Panc1 (cell line): ENCODE measurements around the gene AHCY. TPM values are rescaled to one million over a fixed set of nuclear protein-coding genes. Genes with fewer than 3 reads are reported as not detected.

ENCODE experiments used
- ATAC-seq: fragments of 200-7000 bp; cut with Tn5 transposase; 2 replicates; pipeline ENCODE4 v1.9.1; 2020; ENCODE audit warnings: mild to moderate bottlenecking, moderate library complexity
- BruUV-seq: library from RNA; stranded (reverse); fragments of 400-500 nt; replicated peaks from 2 replicates; lab custom pipeline; 2021; lab: Mats Ljungman, UMichigan
- CTCF ChIA-PET: fragments of 300-600 bp; sonication (Branson Sonifier 250); formaldehyde crosslinking; loops from one replicate; lab custom pipeline; 2022; ENCODE audit warnings: antibody characterized with exemption; lab: Charles Lee
- POLR2A ChIA-PET: fragments of 300-600 bp; sonication (Branson Sonifier 250); formaldehyde crosslinking; loops from one replicate; lab custom pipeline; 2022; ENCODE audit warnings: antibody characterized with exemption; lab: Charles Lee
- DNase-seq: peaks from one replicate; pipeline ENCODE4 v3.0.0-alpha.2; 2010; ENCODE audit warnings: low read depth, low spot score
- H3K27ac ChIP-seq: 2 replicates; pipeline ENCODE4 v1.5.1; 2011; ENCODE audit warnings: mild to moderate bottlenecking, low read length, inconsistent platforms
- H3K27me3 ChIP-seq: fragments of 200-500 bp; sonication (Bioruptor generic); 2 replicates; pipeline ENCODE4 v1.6.0; 2014; ENCODE audit warnings: low read length, inconsistent platforms; ENCODE audit not compliant: control insufficient read depth, insufficient read depth
- H3K36me3 ChIP-seq: fragments of 200-500 bp; sonication (Bioruptor generic); 2 replicates; pipeline ENCODE4 v1.5.1; 2014; ENCODE audit warnings: inconsistent platforms, mild to moderate bottlenecking, low read length, moderate library complexity; ENCODE audit not compliant: control insufficient read depth, insufficient read depth
- H3K4me1 ChIP-seq: 2 replicates; pipeline ENCODE4 v1.5.1; 2011; ENCODE audit warnings: inconsistent platforms, mild to moderate bottlenecking, low read length, moderate library complexity; ENCODE audit not compliant: control insufficient read depth, insufficient read depth
- H3K4me3 ChIP-seq, 2 experiments: 2 replicates each; pipeline ENCODE4 v1.5.1; 2011 to 2012; ENCODE audit warnings: low read depth in 2 of 2, low read length in 2 of 2, mild to moderate bottlenecking in 2 of 2, inconsistent platforms in 1 of 2, moderate library complexity in 1 of 2
- H3K9me3 ChIP-seq: fragments of 200-500 bp; sonication (Bioruptor generic); 2 replicates; pipeline ENCODE4 v1.5.1; 2014; ENCODE audit warnings: low read depth, mild to moderate bottlenecking, inconsistent platforms, low read length, moderate library complexity; ENCODE audit not compliant: control insufficient read depth, insufficient read depth
- POLR2AphosphoS5 ChIP-seq: IDR thresholded peaks from 2 replicates; pipeline ENCODE4 v1.6.1; 2012; ENCODE audit warnings: mild to moderate bottlenecking, low read depth, low read length, moderate library complexity
- SIN3A ChIP-seq: IDR thresholded peaks from 2 replicates; pipeline ENCODE4 v1.6.1; 2012; ENCODE audit warnings: low read depth, mild to moderate bottlenecking, low read length, moderate library complexity, borderline replicate concordance; ENCODE audit not compliant: insufficient read depth
- TCF7L2 ChIP-seq: IDR thresholded peaks from 2 replicates; pipeline ENCODE4 v1.6.1; 2011; ENCODE audit warnings: mild to moderate bottlenecking, low read depth, low read length, inconsistent platforms
- in situ Hi-C: cut with HindIII; loops from 2 replicates; pipeline ENCODE4 v1.10.0; 2016; ENCODE audit warnings: low sequenced_read_pairs, low pct_unique_long_range_greater_than_20kb
- intact Hi-C: fragments of 100-400 bp; cut with micrococcal nuclease; formaldehyde crosslinking; loops from one replicate; pipeline ENCODE4 v1.10.0; 2022; ENCODE audit not compliant: unreplicated experiment
- total RNA-seq: library from RNA; stranded (reverse); gene quantifications from one replicate; pipeline ENCODE4 v1.2.1, GENCODE V29; 2021; ENCODE audit not compliant: unreplicated experiment
- TF ChIP-seq, protein P1 (sequence below): fragments of 450-650 bp; IDR thresholded peaks from 2 replicates; pipeline ENCODE4 v1.5.1; 2017; ENCODE audit warnings: mild to moderate bottlenecking
- TF ChIP-seq, protein P2 (sequence below), 2 experiments: IDR thresholded peaks; 2 replicates each; pipeline ENCODE4 v1.6.1; 2011 to 2012; ENCODE audit warnings: low read depth in 2 of 2, control low read depth in 1 of 2, low read length in 1 of 2, mild to moderate bottlenecking in 1 of 2, moderate library complexity in 1 of 2; ENCODE audit not compliant: insufficient read depth in 1 of 2

The AHCY gene
- total RNA-seq, 1 experiment from 2014 or later: 171 TPM

GRCh38 chr20:34237942-34238341 is 65.2 kb downstream of the AHCY start:
- H3K9me3 ChIP-seq: no peaks in the 10 kb centered on the region
- H3K27me3 ChIP-seq: peaks cover 10% of the 10 kb centered on the region; the same call in 1 of the 2 replicates
- TF ChIP-seq, protein P1, sequence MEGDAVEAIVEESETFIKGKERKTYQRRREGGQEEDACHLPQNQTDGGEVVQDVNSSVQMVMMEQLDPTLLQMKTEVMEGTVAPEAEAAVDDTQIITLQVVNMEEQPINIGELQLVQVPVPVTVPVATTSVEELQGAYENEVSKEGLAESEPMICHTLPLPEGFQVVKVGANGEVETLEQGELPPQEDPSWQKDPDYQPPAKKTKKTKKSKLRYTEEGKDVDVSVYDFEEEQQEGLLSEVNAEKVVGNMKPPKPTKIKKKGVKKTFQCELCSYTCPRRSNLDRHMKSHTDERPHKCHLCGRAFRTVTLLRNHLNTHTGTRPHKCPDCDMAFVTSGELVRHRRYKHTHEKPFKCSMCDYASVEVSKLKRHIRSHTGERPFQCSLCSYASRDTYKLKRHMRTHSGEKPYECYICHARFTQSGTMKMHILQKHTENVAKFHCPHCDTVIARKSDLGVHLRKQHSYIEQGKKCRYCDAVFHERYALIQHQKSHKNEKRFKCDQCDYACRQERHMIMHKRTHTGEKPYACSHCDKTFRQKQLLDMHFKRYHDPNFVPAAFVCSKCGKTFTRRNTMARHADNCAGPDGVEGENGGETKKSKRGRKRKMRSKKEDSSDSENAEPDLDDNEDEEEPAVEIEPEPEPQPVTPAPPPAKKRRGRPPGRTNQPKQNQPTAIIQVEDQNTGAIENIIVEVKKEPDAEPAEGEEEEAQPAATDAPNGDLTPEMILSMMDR: no peak
- TF ChIP-seq POLR2AphosphoS5: no peak
- TF ChIP-seq TCF7L2: no peak
- no peak for TF ChIP-seq SIN3A
- TF ChIP-seq, protein P2, sequence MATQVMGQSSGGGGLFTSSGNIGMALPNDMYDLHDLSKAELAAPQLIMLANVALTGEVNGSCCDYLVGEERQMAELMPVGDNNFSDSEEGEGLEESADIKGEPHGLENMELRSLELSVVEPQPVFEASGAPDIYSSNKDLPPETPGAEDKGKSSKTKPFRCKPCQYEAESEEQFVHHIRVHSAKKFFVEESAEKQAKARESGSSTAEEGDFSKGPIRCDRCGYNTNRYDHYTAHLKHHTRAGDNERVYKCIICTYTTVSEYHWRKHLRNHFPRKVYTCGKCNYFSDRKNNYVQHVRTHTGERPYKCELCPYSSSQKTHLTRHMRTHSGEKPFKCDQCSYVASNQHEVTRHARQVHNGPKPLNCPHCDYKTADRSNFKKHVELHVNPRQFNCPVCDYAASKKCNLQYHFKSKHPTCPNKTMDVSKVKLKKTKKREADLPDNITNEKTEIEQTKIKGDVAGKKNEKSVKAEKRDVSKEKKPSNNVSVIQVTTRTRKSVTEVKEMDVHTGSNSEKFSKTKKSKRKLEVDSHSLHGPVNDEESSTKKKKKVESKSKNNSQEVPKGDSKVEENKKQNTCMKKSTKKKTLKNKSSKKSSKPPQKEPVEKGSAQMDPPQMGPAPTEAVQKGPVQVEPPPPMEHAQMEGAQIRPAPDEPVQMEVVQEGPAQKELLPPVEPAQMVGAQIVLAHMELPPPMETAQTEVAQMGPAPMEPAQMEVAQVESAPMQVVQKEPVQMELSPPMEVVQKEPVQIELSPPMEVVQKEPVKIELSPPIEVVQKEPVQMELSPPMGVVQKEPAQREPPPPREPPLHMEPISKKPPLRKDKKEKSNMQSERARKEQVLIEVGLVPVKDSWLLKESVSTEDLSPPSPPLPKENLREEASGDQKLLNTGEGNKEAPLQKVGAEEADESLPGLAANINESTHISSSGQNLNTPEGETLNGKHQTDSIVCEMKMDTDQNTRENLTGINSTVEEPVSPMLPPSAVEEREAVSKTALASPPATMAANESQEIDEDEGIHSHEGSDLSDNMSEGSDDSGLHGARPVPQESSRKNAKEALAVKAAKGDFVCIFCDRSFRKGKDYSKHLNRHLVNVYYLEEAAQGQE (IDR thresholded peaks at IDR 0.05; ENCODE audit: insufficient read depth in 1 of 2, low read depth in 2 of 2, low read length in 1 of 2): no peak
- in situ Hi-C loops (no loop called here), intact Hi-C loops (no loop called here)
- ChIA-PET CTCF (no interaction called here), POLR2A (interaction anchor here (0.6 kb wide), 1 partner anchor 215 kb away, joined by 3 read pairs; no protein-coding TSS in a partner anchor)
- ATAC-seq (no peak), DNase-seq (no peak)
- H3K4me3 ChIP-seq: no peak overlapping the region
- BruUV-seq: no TSS peak
- no peaks in the 10 kb centered on the region for H3K4me1 ChIP-seq
- no peaks in the 10 kb centered on the region for H3K36me3 ChIP-seq
- no peak overlapping the region for H3K27ac ChIP-seq

- no peak for TF ChIP-seq POLR2AphosphoS5
- TF ChIP-seq TCF7L2: no peak
- TF ChIP-seq, protein P1: no peak
- TF ChIP-seq, protein P2 (IDR thresholded peaks at IDR 0.05; ENCODE audit: insufficient read depth in 1 of 2, low read depth in 2 of 2, low read length in 1 of 2): no peak
- TF ChIP-seq SIN3A: no peak
- no TSS peak for BruUV-seq
These were observed 67.3 kb downstream of the AHCY start for GRCh38 chr20:34235875-34236274.

More at GRCh38 chr20:34235875-34236274, 67.3 kb downstream of the AHCY start:
- no peak overlapping the region for H3K4me3 ChIP-seq
- ATAC-seq: no peak
- in situ Hi-C loops: no loop called here
- no peaks in the 10 kb centered on the region for H3K4me1 ChIP-seq
- H3K27me3 ChIP-seq: peaks cover 5% of the 10 kb centered on the region; the same call in 1 of the 2 replicates
- H3K27ac ChIP-seq: no peak overlapping the region
- POLR2A ChIA-PET: no interaction called here
- intact Hi-C loops: no loop called here
- no peaks in the 10 kb centered on the region for H3K36me3 ChIP-seq
- no peak for DNase-seq
- no peaks in the 10 kb centered on the region for H3K9me3 ChIP-seq
- CTCF ChIA-PET: no interaction called here
